GM21576 (cell line): Measurements from ENCODE around the gene S100A7.

Experiments used
- ATAC-seq: cut with Tn5 transposase; IDR thresholded peaks from one replicate; pipeline ENCODE4 v1.9.1; 2021; ENCODE audit warnings: mild to moderate bottlenecking, moderate library complexity; ENCODE audit not compliant: unreplicated experiment

S100A7 gene

DNA sequence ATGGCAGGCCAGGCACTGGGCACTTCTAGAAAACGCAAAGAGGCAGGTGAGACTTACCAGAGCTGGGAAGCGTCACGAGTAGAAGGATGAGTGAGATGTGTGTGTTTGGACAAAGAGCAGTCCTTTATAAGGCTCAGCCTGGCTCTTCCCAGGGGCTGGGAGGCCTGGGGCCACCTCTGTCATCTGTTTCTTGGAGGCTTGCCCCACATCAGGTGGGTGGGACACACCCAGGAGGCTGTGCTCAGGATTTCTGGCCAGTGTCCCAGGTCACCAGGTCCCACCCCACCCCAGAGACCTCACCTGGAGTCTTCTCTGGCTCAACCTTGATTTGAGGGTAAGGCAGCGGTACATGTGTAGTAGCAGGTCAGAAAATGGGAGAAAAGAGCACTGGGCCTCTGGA, at the start of gene S100A7:
TSS of gene S100A7 (minus strand) at position 101 of the 400 bp plus-strand sequence. CDS start 1,638 bp downstream, outside the sequence.
- ATAC-seq: no peak

- ATAC-seq: no peak
Measured at GRCh38 chr1:153509729-153510354, 49.4 kb upstream of the S100A7 start.

- ATAC-seq: no peak
Measured at GRCh38 chr1:153509036-153509435, 48.6 kb upstream of the S100A7 start.

DNA sequence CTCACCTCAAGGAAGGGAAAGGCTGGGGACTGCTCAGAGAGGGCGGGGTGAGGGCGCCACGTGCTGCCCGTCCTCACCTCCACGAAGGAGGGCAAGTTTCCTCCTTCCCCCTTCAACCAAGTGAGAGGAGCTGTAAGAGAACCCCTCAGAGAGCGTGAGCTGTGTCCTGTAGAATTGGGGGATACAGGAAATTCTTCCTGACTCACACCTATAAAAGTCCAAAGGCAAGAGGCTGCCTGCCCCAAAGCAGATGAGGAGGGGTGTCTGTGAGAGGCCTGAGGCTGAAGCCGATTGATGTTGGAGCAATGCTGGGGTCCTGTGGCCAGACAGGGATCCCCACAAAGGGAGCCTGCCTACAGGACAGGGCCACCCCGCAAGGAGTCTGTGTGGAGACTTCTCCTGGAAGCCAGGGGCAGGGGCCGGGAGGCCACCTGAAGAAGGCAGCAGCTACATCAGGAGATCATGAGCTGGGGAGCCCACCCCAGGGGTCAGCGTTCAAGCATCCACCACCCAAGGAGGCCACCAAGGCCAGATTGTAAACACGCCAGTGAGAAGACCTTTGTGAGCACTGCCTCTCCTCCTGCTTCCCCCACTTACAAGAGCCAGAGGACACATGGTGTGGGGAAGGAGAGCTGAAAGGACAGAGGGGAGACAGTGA, 47.6 kb upstream of the S100A7 start:
- no peak for ATAC-seq

- ATAC-seq: no peak
Measured at GRCh38 chr1:153506831-153507413, 46.5 kb upstream of the S100A7 start.

DNA sequence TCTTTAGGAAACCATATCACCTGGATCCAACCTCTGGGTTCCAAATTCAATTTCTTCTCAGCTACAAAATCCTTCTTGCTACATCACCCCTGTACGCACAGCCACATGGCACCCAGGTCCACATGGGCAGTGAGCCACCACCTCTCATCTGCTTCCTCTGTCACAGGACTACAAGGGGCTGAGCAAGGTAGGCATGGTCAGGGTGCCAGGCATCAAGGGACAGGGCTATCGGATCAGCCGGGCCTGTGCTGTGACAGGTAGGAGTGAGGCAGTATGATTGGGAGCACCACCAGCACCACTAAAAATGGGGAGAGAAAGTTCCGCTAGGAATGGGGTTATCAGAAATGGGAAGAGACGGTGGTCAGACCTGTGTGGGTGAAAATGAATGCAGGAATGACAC, 45.9 kb upstream of the S100A7 start:
- ATAC-seq: no peak

DNA sequence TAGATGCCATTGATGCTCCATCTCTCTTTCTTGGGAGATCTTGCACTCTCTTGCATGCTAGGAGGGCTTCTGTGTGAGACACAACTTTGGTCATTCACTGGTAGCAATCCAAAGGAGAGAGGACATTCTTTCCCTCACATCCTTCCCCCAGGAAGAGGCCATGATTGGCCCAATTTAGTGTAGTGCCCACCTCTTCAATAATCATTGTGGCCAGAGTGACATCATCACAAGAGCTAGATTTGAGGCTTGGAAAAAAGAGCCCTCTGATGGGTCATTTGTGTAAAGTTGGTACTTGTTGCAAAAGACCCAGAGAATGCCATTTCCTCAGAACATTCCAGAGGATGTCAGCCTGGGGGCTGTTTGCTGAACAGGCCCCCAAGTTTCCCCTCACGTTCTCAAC, 45.1 kb upstream of the S100A7 start:
- ATAC-seq: no peak

- ATAC-seq: no peak
Measured at GRCh38 chr1:153503766-153504165, 43.3 kb upstream of the S100A7 start.

DNA sequence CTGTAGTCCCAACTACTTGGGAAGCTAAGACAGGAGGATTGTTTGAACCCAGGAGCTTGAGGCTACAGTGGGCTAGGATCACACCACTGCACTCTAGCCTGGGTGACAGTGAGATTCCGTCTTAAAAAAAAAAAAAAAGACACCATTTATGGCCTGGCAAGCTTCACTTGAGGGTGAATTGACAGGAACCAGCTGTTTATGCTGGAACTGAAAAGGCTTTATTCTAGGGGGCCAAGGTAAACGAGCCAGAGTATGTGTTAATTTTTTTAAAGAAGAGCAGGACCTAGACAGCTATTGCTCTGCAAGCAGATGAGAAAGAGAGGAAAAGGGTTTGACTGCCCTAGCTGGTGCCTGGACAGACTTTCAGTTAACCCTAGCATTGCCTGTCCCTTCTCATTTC, 38.3 kb upstream of the S100A7 start:
- no peak for ATAC-seq

GRCh38 chr1:153495536-153495935, 35.1 kb upstream of the S100A7 start:
- no peak for ATAC-seq

DNA sequence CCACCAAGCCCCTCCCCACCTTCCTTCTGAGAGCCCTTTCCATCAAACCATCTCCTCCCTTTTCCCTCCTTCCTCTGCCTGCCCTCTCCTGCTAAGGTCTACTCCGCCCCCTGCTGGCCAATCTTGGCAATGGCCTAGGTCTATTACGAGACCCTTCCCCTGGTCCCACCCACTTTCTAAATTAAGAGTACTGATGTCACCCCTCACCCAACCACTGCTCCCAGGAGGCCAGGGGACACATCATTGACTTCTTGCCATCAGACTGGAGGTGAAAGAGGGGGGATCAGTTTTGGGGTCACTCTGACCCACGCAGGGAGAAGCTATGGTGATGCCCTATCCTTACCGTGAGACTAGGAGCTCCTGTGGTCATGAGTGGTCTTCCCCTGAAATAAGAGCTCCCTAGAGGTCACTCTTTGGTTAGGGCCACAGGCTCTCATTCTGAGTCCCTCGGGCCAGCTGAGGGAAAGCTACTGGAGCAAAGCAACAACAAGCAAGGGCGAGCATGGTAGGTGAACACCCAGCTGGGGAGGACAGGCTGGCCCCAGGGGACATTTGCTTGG, 34.6 kb upstream of the S100A7 start:
- ATAC-seq: no peak

- no peak for ATAC-seq
Measured at GRCh38 chr1:153493343-153493960, 33.0 kb upstream of the S100A7 start.

- no peak for ATAC-seq
Measured at GRCh38 chr1:153490272-153491051, 30.0 kb upstream of the S100A7 start.

GRCh38 chr1:153488731-153489130, 28.3 kb upstream of the S100A7 start:
- ATAC-seq: no peak

DNA sequence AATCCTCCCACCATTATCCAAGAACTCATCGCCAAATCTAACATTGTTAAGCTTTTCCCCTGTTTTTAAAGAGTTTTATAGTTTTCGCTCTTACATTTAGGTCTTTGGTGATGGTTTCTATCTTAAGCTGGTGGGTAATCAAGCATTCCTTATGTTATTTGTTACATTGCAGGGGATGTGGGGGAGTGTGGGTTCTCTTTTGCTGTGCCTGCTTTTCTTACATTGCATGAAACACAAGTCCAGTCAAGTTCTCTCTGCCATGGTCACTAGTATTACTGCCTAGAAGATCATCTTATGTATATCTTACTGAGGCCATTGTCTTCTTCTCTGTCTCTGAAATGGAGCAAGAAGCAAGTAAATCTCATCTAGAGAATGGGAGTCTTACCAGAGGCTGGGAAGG, 27.3 kb upstream of the S100A7 start:
- no peak for ATAC-seq

DNA sequence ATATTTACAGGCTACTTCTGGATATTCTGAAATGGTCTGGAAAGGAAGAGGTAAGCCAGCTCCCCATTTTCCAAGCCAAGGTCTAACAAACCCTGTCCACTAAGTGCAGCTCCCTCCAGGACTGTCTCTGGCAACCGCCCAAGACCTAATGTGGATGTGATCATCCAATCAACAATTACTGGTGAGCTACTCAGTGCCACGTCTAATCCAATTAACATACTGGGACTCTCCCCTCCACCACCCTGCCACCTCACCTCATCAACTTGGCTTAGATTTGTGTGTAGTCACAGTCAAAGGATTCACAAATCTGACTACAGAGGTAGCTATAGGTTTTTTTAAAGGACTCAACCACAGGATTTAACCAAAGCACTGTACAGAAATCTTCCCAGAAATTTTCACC, 25.4 kb upstream of the S100A7 start:
- ATAC-seq: no peak

DNA sequence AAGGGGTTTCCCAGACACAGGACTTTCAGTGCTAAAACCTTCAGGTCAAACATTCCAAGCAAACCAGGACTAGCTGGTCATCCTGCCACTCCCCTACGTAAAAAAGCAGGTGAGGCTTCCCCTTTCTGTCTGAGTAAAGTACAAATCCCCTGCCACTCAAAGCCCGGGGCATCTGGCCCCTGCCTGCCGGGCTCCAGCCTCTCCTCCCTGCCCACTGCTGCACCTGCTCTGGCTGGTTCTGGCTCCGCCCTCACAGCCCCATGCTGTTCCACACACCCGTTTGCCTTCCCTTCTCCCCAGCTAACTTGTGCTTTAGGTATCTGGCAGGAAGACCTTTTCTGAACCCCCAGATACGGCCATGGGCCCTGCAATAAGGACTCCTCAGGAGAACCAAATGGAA, 23.3 kb upstream of the S100A7 start:
- no peak for ATAC-seq

- no peak for ATAC-seq
Measured at GRCh38 chr1:153481124-153481523, 20.7 kb upstream of the S100A7 start.

DNA sequence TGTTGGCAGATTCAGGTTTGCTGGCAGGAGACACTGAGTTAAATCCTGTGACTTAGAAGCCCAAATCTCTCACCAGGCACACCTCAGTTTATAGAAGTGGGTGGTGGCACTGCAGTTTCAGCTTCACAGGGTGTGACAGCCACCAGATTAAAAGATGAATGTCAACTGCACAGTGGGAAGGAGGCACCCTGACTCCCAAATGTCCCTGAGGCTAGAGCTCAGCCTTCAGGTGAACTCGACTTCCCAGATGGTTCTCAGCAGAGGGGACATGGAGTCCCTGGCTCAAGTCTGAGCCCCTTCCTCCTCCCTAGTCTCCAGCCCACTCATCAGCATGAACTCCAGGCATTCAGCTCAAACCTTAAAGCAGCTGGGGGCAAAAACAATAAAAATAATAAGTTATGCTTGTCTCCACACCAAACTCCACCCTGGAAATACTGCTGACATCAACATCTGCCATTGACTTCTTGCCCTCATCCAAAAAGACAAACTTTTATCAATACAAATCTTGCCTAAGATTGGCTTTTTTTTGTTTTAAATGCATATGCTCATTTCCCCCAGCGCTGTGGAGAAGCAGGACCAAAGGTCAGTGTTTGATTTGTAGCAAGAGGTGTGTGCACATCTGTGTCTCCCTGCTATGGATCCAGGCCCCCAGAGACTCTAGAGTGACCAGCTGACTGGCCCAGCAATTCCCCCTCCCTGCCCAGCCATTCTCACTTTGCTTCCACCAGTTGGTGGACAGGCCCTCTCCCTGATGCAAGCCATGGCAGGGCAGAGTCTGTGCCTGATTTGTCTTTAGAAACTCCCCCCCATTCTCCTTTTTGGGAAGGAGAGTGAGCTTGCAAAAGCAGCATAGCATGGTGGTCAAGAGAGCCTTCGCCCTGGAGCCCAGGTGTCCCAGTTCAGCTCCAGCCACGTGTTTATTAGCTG, 18.5 kb upstream of the S100A7 start:
- ATAC-seq: no peak
